Coronary artery (tissue), 2 donors: ENCODE data around the gene TARP.

Experiments
- DNase-seq: peaks from one replicate; pipeline ENCODE4 v3.0.0-alpha.2; 2017; ENCODE audit warnings: low spot score
- H3K27ac ChIP-seq, 2 donors: fragments of 200-600 bp; sonication (generic); one replicate each; pipeline ENCODE4 v1.5.1; 2016 to 2019
- H3K4me3 ChIP-seq: fragments of 200-600 bp; sonication (generic); 2 replicates; pipeline ENCODE4 v1.5.1; 2016; ENCODE audit warnings: mild to moderate bottlenecking, moderate library complexity
- CTCF ChIP-seq: fragments of 200-600 bp; sonication (generic); IDR thresholded peaks from one replicate; pipeline ENCODE4 v1.5.1; 2019; ENCODE audit warnings: antibody characterized with exemption

Gene TARP

GRCh38 chr7:38310591-38311101 is 37.2 kb upstream of the TARP start:
- DNase-seq: no peak
- no peak for TF ChIP-seq CTCF
- Histone ChIP-seq H3K27ac (no peak overlapping the region), H3K4me3 (peak overlapping the region; percentile 69)

GRCh38 chr7:38309555-38309954 is 36.1 kb upstream of the TARP start:
- H3K27ac ChIP-seq: no peak overlapping the region
- TF ChIP-seq CTCF: no peak
- no peak for DNase-seq
- no peak overlapping the region for H3K4me3 ChIP-seq

- H3K4me3 ChIP-seq: no peak overlapping the region
- H3K27ac ChIP-seq: no peak overlapping the region
- no peak for DNase-seq
- TF ChIP-seq CTCF: no peak
Measured at GRCh38 chr7:38308140-38308539, 34.7 kb upstream of the TARP start.

GRCh38 chr7:38307640-38308039 is 34.2 kb upstream of the TARP start:
- no peak overlapping the region for H3K4me3 ChIP-seq
- DNase-seq: no peak
- H3K27ac ChIP-seq: no peak overlapping the region
- TF ChIP-seq CTCF: no peak

GRCh38 chr7:38306914-38307313 is 33.5 kb upstream of the TARP start:
- TF ChIP-seq CTCF: no peak
- Histone ChIP-seq H3K27ac (no peak overlapping the region), H3K4me3 (no peak overlapping the region)
- no peak for DNase-seq

GRCh38 chr7:38306171-38306570 is 32.7 kb upstream of the TARP start:
- no peak for TF ChIP-seq CTCF
- H3K27ac ChIP-seq: no peak overlapping the region
- H3K4me3 ChIP-seq: no peak overlapping the region
- DNase-seq: no peak

- DNase-seq: no peak
- no peak for TF ChIP-seq CTCF
- no peak overlapping the region for H3K27ac ChIP-seq
Measured at GRCh38 chr7:38303866-38304265, 30.4 kb upstream of the TARP start.

More at GRCh38 chr7:38303866-38304265, 30.4 kb upstream of the TARP start:
- no peak overlapping the region for H3K4me3 ChIP-seq
